GM10266 (cell line): ENCODE measurements around the gene ADD1.
A peak's percentile ranks its signal among the peaks of the same experiment; 100 is the strongest.

Source experiments
- DNase-seq: peaks from one replicate; pipeline ENCODE4 v3.0.0; 2012; ENCODE audit errors: extremely low spot score
- CTCF ChIP-seq: IDR thresholded peaks from 2 replicates; pipeline ENCODE4 v1.5.1; 2012; ENCODE audit warnings: mild to moderate bottlenecking, low read depth; ENCODE audit not compliant: control insufficient read depth, insufficient read depth; ENCODE audit errors: missing control alignments

ADD1 gene

GRCh38 chr4:2842687-2843262 lies 869 bp upstream of the ADD1 start:
- no peak for TF ChIP-seq CTCF
- no peak for DNase-seq

GRCh38 chr4:2843941-2844584 lies 419 bp downstream of the ADD1 start:
- peak; percentile 31 for DNase-seq
- no peak for TF ChIP-seq CTCF

GRCh38 chr4:2846172-2846571 lies 2.5 kb downstream of the ADD1 start:
- no peak for TF ChIP-seq CTCF
- DNase-seq = no peak

- TF ChIP-seq CTCF = no peak
- no peak for DNase-seq
Measured at GRCh38 chr4:2847302-2847871, 3.7 kb downstream of the ADD1 start.

GRCh38 chr4:2848449-2848848 lies 4.8 kb downstream of the ADD1 start:
- TF ChIP-seq CTCF = no peak

GRCh38 chr4:2849267-2850152 lies 5.9 kb downstream of the ADD1 start:
- DNase-seq = no peak
- no peak for TF ChIP-seq CTCF

More at GRCh38 chr4:2848449-2848848, 4.8 kb downstream of the ADD1 start:
- DNase-seq = no peak
